Measurements from ENCODE around the gene SERPINB6. TPM values are rescaled to one million over a fixed set of nuclear protein-coding genes. Genes with fewer than 3 reads are reported as not detected.

The SERPINB6 gene
- total and polyA plus RNA-seq, 9 of the 15 experiments (the other 6 are each of a cell fraction or from before 2014, with no cell fraction given), result 86.6 to 211 (median 143) TPM

DNA sequence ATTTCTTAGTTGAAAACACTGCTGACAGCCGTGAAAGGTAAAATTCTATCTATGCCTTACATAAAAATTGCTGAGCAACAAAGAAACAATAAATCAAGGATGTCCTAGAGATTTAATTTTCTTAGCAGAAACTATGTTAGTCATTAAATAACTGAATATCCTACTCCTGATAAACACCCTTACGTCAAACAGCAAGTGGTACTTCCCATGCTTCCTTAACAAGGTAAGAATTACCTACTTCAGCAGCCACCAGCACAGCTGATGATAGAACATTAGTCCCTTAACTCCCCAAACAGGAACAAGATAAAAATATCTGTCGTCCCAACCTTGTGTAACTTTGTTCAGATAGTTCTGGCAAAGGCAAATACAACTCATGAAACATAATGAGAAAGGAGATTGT lies 8.7 kb downstream of the SERPINB6 start (continued):
- TF ChIP-seq, protein P1, sequence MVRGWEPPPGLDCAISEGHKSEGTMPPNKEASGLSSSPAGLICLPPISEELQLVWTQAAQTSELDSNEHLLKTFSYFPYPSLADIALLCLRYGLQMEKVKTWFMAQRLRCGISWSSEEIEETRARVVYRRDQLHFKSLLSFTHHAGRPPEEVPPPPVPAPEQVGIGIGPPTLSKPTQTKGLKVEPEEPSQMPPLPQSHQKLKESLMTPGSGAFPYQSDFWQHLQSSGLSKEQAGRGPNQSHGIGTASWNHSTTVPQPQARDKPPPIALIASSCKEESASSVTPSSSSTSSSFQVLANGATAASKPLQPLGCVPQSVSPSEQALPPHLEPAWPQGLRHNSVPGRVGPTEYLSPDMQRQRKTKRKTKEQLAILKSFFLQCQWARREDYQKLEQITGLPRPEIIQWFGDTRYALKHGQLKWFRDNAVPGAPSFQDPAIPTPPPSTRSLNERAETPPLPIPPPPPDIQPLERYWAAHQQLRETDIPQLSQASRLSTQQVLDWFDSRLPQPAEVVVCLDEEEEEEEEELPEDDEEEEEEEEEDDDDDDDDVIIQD (CRISPR knock-in tag; IDR thresholded peaks at IDR 0.05), result no peak
- TF ChIP-seq GATAD2B (IDR thresholded peaks at IDR 0.05; ENCODE audit: borderline replicate concordance) (peak; percentile 40; the same call in 1 of the 2 replicates), KDM1A (IDR thresholded peaks at IDR 0.05) (peak; percentile 50 to 55; a peak in 2 of 4 replicates), ZNF586 (CRISPR knock-in tag; conservative IDR thresholded peaks at IDR 0.05) (no peak), ZNF239 (CRISPR knock-in tag; IDR thresholded peaks at IDR 0.05) (no peak), HDAC1 (IDR thresholded peaks at IDR 0.05) (0 out of 4 replicates have a peak, but pooled peaks of 1 of the 2 experiments have one; percentile 26), ZNF785 (CRISPR knock-in tag; IDR thresholded peaks at IDR 0.05) (no peak), ZNF764 (CRISPR knock-in tag; IDR thresholded peaks at IDR 0.05; ENCODE audit: low read depth) (no peak), HMG20B (CRISPR knock-in tag; IDR thresholded peaks at IDR 0.05) (no peak), ETV1 (tag; conservative IDR thresholded peaks at IDR 0.05; ENCODE audit: low read depth) (peak; percentile 43; the same call in 1 of the 2 replicates), RBM22 (IDR thresholded peaks at IDR 0.05; ENCODE audit: low read depth, low read length, poor library complexity, severe bottlenecking) (no peak), ZNF699 (CRISPR knock-in tag; IDR thresholded peaks at IDR 0.05; ENCODE audit: insufficient replicate concordance) (no peak), MXI1 (IDR thresholded peaks at IDR 0.05; ENCODE audit: low read depth, low read length) (no peak), ZFP30 (CRISPR knock-in tag; IDR thresholded peaks at IDR 0.05; ENCODE audit: borderline replicate concordance) (no peak), NR4A1 (CRISPR knock-in tag; IDR thresholded peaks at IDR 0.05) (no peak), NR4A1 (tag; IDR thresholded peaks at IDR 0.05) (no peak), SLC30A9 (CRISPR knock-in tag; IDR thresholded peaks at IDR 0.05) (no peak), ERF (CRISPR knock-in tag; IDR thresholded peaks at IDR 0.05) (no peak), NCOA2 (IDR thresholded peaks at IDR 0.05; ENCODE audit: partially characterized antibody in 2 of 2) (no peak)
- TF ChIP-seq, protein P2, sequence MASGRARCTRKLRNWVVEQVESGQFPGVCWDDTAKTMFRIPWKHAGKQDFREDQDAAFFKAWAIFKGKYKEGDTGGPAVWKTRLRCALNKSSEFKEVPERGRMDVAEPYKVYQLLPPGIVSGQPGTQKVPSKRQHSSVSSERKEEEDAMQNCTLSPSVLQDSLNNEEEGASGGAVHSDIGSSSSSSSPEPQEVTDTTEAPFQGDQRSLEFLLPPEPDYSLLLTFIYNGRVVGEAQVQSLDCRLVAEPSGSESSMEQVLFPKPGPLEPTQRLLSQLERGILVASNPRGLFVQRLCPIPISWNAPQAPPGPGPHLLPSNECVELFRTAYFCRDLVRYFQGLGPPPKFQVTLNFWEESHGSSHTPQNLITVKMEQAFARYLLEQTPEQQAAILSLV (tag; IDR thresholded peaks at IDR 0.05), result no peak
- TF ChIP-seq, protein P3, sequence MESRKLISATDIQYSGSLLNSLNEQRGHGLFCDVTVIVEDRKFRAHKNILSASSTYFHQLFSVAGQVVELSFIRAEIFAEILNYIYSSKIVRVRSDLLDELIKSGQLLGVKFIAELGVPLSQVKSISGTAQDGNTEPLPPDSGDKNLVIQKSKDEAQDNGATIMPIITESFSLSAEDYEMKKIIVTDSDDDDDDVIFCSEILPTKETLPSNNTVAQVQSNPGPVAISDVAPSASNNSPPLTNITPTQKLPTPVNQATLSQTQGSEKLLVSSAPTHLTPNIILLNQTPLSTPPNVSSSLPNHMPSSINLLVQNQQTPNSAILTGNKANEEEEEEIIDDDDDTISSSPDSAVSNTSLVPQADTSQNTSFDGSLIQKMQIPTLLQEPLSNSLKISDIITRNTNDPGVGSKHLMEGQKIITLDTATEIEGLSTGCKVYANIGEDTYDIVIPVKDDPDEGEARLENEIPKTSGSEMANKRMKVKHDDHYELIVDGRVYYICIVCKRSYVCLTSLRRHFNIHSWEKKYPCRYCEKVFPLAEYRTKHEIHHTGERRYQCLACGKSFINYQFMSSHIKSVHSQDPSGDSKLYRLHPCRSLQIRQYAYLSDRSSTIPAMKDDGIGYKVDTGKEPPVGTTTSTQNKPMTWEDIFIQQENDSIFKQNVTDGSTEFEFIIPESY (CRISPR knock-in tag; IDR thresholded peaks at IDR 0.05), result no peak
- TF ChIP-seq, protein P4, sequence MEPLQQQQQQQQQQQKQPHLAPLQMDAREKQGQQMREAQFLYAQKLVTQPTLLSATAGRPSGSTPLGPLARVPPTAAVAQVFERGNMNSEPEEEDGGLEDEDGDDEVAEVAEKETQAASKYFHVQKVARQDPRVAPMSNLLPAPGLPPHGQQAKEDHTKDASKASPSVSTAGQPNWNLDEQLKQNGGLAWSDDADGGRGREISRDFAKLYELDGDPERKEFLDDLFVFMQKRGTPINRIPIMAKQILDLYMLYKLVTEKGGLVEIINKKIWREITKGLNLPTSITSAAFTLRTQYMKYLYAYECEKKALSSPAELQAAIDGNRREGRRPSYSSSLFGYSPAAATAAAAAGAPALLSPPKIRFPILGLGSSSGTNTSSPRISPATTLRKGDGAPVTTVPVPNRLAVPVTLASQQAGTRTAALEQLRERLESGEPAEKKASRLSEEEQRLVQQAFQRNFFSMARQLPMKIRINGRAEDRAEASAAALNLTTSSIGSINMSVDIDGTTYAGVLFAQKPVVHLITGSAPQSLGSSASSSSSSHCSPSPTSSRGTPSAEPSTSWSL (CRISPR knock-in tag; IDR thresholded peaks at IDR 0.05; ENCODE audit: borderline replicate concordance), result no peak
- TF ChIP-seq, protein P5, sequence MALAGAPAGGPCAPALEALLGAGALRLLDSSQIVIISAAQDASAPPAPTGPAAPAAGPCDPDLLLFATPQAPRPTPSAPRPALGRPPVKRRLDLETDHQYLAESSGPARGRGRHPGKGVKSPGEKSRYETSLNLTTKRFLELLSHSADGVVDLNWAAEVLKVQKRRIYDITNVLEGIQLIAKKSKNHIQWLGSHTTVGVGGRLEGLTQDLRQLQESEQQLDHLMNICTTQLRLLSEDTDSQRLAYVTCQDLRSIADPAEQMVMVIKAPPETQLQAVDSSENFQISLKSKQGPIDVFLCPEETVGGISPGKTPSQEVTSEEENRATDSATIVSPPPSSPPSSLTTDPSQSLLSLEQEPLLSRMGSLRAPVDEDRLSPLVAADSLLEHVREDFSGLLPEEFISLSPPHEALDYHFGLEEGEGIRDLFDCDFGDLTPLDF (CRISPR knock-in tag; IDR thresholded peaks at IDR 0.05), result no peak

Data from K562 (cell line).